ENCODE data around the gene SOX6.

SOX6 gene

GRCh38 chr11:16179676-16180075 lies 176.7 kb downstream of the SOX6 start:
- Histone ChIP-seq H3K9me3 (ENCODE audit: low read length) (no peaks in the 10 kb centered on the region), H3K27me3 (ENCODE audit: insufficient read depth, low read length) (no peaks in the 10 kb centered on the region), H3K4me3 (ENCODE audit: low read depth, low read length, poor library complexity, severe bottlenecking) (no peak overlapping the region), H3K79me2 (ENCODE audit: insufficient read depth, low read length) (no peaks in the 10 kb centered on the region), H3K36me3 (ENCODE audit: insufficient read depth, low read length) (no peaks in the 10 kb centered on the region), H3K9ac (ENCODE audit: low read length) (no peak overlapping the region), H3K4me1 (ENCODE audit: insufficient read depth, low read length, severe bottlenecking) (no peaks in the 10 kb centered on the region), H2AFZ (ENCODE audit: low read length) (no peak overlapping the region), H3F3A (ENCODE audit: insufficient read depth, low read length) (no peaks in the 10 kb centered on the region), H3K4me2 (ENCODE audit: low read length) (no peak overlapping the region), H3K9me2 (ENCODE audit: low read depth, low read length) (no peaks in the 10 kb centered on the region), H3K27ac (ENCODE audit: low read depth, low read length, poor library complexity, severe bottlenecking) (no peak overlapping the region), H4K20me1 (ENCODE audit: insufficient read depth, low read length) (no peaks in the 10 kb centered on the region)
- no peak for TF ChIP-seq CTCF (IDR thresholded peaks at IDR 0.05; ENCODE audit: low read length)
- no peak for TF ChIP-seq EZH2 (IDR thresholded peaks at IDR 0.05; ENCODE audit: borderline replicate concordance, low read length)

GRCh38 chr11:16178273-16178672 lies 178.1 kb downstream of the SOX6 start:
- no peak overlapping the region for H3K9ac ChIP-seq (ENCODE audit: low read length)
- H3K9me2 ChIP-seq (ENCODE audit: low read depth, low read length) = no peaks in the 10 kb centered on the region
- H3K4me1 ChIP-seq (ENCODE audit: insufficient read depth, low read length, severe bottlenecking) = no peaks in the 10 kb centered on the region
- no peak overlapping the region for H3K27ac ChIP-seq (ENCODE audit: low read depth, low read length, poor library complexity, severe bottlenecking)
- no peaks in the 10 kb centered on the region for H3K79me2 ChIP-seq (ENCODE audit: insufficient read depth, low read length)
- H3K27me3 ChIP-seq (ENCODE audit: insufficient read depth, low read length) = no peaks in the 10 kb centered on the region
- no peak overlapping the region for H2AFZ ChIP-seq (ENCODE audit: low read length)
- no peak for TF ChIP-seq EZH2 (IDR thresholded peaks at IDR 0.05; ENCODE audit: borderline replicate concordance, low read length)
- TF ChIP-seq CTCF (IDR thresholded peaks at IDR 0.05; ENCODE audit: low read length) = no peak
- H3K9me3 ChIP-seq (ENCODE audit: low read length) = no peaks in the 10 kb centered on the region
- no peaks in the 10 kb centered on the region for H3F3A ChIP-seq (ENCODE audit: insufficient read depth, low read length)
- H4K20me1 ChIP-seq (ENCODE audit: insufficient read depth, low read length) = no peaks in the 10 kb centered on the region
- H3K36me3 ChIP-seq (ENCODE audit: insufficient read depth, low read length) = no peaks in the 10 kb centered on the region
- no peak overlapping the region for H3K4me3 ChIP-seq (ENCODE audit: low read depth, low read length, poor library complexity, severe bottlenecking)
- no peak overlapping the region for H3K4me2 ChIP-seq (ENCODE audit: low read length)

- Histone ChIP-seq H3K27me3 (ENCODE audit: insufficient read depth, low read length) (no peaks in the 10 kb centered on the region), H3F3A (ENCODE audit: insufficient read depth, low read length) (no peaks in the 10 kb centered on the region), H4K20me1 (ENCODE audit: insufficient read depth, low read length) (no peaks in the 10 kb centered on the region), H3K4me2 (ENCODE audit: low read length) (no peak overlapping the region), H3K27ac (ENCODE audit: low read depth, low read length, poor library complexity, severe bottlenecking) (no peak overlapping the region), H3K4me1 (ENCODE audit: insufficient read depth, low read length, severe bottlenecking) (no peaks in the 10 kb centered on the region), H3K9ac (ENCODE audit: low read length) (no peak overlapping the region), H2AFZ (ENCODE audit: low read length) (no peak overlapping the region), H3K79me2 (ENCODE audit: insufficient read depth, low read length) (no peaks in the 10 kb centered on the region), H3K4me3 (ENCODE audit: low read depth, low read length, poor library complexity, severe bottlenecking) (no peak overlapping the region), H3K9me2 (ENCODE audit: low read depth, low read length) (no peaks in the 10 kb centered on the region), H3K9me3 (ENCODE audit: low read length) (no peaks in the 10 kb centered on the region), H3K36me3 (ENCODE audit: insufficient read depth, low read length) (no peaks in the 10 kb centered on the region)
- no peak for TF ChIP-seq EZH2 (IDR thresholded peaks at IDR 0.05; ENCODE audit: borderline replicate concordance, low read length)
- no peak for TF ChIP-seq CTCF (IDR thresholded peaks at IDR 0.05; ENCODE audit: low read length)
Measured at GRCh38 chr11:16177688-16178087, 178.7 kb downstream of the SOX6 start.
